Sigmoid colon (tissue), 7 donors: Measurements from ENCODE around the gene RPL36AL. TPM values are rescaled to one million over a fixed set of nuclear protein-coding genes. Genes with fewer than 3 reads are reported as not detected.

ENCODE experiments used
- DNase-seq: peaks from one replicate; pipeline ENCODE4 v3.0.0-alpha.2; 2019
- H3K27ac ChIP-seq, 4 donors: fragments of 200-600 bp; sonication (generic); one replicate each; pipeline ENCODE4 v1.5.1; 2016 to 2019; ENCODE audit warnings: mild to moderate bottlenecking in 1 of 4
- H3K27me3 ChIP-seq, 3 donors: fragments of 200-600 bp; sonication (generic); one replicate each; pipeline ENCODE4 v1.5.1; 2019; ENCODE audit warnings: mild to moderate bottlenecking in 1 of 3
- H3K36me3 ChIP-seq, 4 donors: fragments of 200-600 bp; sonication (generic); one replicate each; pipeline ENCODE4 v1.5.1; 2016 to 2019
- H3K4me1 ChIP-seq, 4 donors: fragments of 200-600 bp; sonication (generic); one replicate each; pipeline ENCODE4 v1.5.1; 2017 to 2019
- H3K4me3 ChIP-seq, 4 donors: fragments of 200-600 bp; sonication (generic); one replicate each; pipeline ENCODE4 v1.5.1; 2017 to 2019; ENCODE audit warnings: mild to moderate bottlenecking in 2 of 4, moderate library complexity in 1 of 4
- H3K9me3 ChIP-seq, 4 donors: fragments of 200-600 bp in 3 of 4; sonication (generic) in 3 of 4; one replicate each; pipeline versions ENCODE4 v1.5.1 to v1.6.1; 2013 to 2019
- EP300 ChIP-seq, 4 donors: sonication (generic); formaldehyde crosslinking; IDR thresholded peaks; one replicate each; pipeline ENCODE4 v1.6.1; 2017; ENCODE audit warnings: antibody characterized with exemption in 4 of 4
- POLR2A ChIP-seq, 2 donors: fragments of 450-650 bp; IDR thresholded peaks; one replicate each; pipeline ENCODE4 v1.6.1; 2016; ENCODE audit warnings: antibody characterized with exemption in 2 of 2, mild to moderate bottlenecking in 2 of 2, moderate library complexity in 2 of 2
- POLR2AphosphoS5 ChIP-seq, 4 donors: sonication (generic); formaldehyde crosslinking; IDR thresholded peaks; one replicate each; pipeline ENCODE4 v1.6.1; 2017; ENCODE audit warnings: antibody characterized with exemption in 4 of 4
- WGBS, 2 donors: extraction: QIAGEN DNeasy Blood & Tissue Kit; methylation state at CpG; one replicate each; pipeline ENCODE4 v1.1.7; 2013; 5-methylcytosine and 5-hydroxymethylcytosine counted together
- intact Hi-C: fragments of 100-400 bp; cut with DNase I; formaldehyde crosslinking; loops from one replicate; pipeline ENCODE4 v1.15.1; 2023
- polyA plus RNA-seq, 3 donors: library from polyadenylated mRNA; stranded (reverse); fragments of 200-250 nt; gene quantifications; one replicate each; pipeline ENCODE4 v1.2.3, GENCODE V29; 2013
- small RNA-seq, 3 donors: library from RNA; depleted of rRNA; stranded (forward); fragments of <200 nt; gene quantifications; one replicate each; pipeline ENCODE3, GENCODE V24; 2016
- total RNA-seq, 4 donors: library from RNA; depleted of rRNA; stranded (reverse); fragments of >200 nt; gene quantifications; one replicate each; pipeline ENCODE4 v1.1.0, GENCODE V29; 2016
- TF ChIP-seq, protein P1 (sequence below), 4 experiments: fragments of 450-650 bp in 3 of 4; fragments of 200-600 bp in 1 of 4; IDR thresholded peaks; one replicate each; pipeline ENCODE4 v1.5.1; 2016 to 2019; ENCODE audit warnings: antibody characterized with exemption in 4 of 4, mild to moderate bottlenecking in 3 of 4, moderate library complexity in 2 of 4
- donor health status: healthy with polysubstance abuse.
- donor health status: Bipolar disorder and iron deficiency.
- donor health status: healthy.

RPL36AL gene
- total and polyA plus RNA-seq, 7 donors = 183 to 799 (median 446) TPM

DNA sequence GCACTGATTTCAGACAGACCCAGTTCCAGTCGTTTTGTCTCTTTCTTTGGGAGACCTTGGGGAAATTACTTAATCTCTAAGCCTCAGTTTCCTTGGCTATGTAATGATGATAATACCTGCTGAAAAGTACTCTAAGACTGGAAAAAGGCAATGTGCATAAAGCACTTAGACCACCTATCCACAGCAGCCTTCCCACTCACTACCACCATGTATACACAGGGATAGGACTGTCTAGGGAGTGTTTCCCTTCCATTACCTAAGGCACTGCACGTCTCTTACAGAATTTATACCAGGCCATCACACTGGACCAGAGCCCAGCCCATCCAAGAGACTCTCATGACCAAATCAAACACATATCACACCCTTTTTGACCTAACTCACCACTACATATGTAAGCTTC lies 40.6 kb downstream of the RPL36AL start:
- TF ChIP-seq, protein P1, sequence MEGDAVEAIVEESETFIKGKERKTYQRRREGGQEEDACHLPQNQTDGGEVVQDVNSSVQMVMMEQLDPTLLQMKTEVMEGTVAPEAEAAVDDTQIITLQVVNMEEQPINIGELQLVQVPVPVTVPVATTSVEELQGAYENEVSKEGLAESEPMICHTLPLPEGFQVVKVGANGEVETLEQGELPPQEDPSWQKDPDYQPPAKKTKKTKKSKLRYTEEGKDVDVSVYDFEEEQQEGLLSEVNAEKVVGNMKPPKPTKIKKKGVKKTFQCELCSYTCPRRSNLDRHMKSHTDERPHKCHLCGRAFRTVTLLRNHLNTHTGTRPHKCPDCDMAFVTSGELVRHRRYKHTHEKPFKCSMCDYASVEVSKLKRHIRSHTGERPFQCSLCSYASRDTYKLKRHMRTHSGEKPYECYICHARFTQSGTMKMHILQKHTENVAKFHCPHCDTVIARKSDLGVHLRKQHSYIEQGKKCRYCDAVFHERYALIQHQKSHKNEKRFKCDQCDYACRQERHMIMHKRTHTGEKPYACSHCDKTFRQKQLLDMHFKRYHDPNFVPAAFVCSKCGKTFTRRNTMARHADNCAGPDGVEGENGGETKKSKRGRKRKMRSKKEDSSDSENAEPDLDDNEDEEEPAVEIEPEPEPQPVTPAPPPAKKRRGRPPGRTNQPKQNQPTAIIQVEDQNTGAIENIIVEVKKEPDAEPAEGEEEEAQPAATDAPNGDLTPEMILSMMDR (IDR thresholded peaks at IDR 0.05) = no peak
- no peak for TF ChIP-seq POLR2AphosphoS5 (IDR thresholded peaks at IDR 0.05)
- TF ChIP-seq EP300 (IDR thresholded peaks at IDR 0.05) = no peak
- no peak for TF ChIP-seq POLR2A (IDR thresholded peaks at IDR 0.05)

DNA sequence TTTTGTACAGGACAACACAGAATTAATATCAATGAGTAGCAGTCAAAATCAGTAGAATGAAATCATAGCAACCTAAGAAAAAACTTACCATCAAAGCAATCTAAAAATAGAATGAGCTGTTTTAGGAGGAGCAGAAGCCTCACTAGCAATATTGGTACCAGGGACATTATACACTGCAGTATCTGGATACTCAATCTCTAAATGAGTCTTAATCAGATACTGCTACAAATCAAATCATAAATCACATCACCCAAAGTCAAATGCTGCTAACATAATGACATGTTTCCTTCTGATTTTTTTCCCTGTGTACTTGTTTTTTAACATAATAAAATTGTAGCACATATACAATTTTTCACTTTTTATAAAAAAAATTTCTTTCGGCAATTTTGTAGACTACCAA lies 42.3 kb downstream of the RPL36AL start:
- DNase-seq = no peak
- Histone ChIP-seq H3K27ac (no peak overlapping the region), H3K27me3 (no peaks in the 10 kb centered on the region), H3K36me3 (peaks cover 0 to 42% (median 13%) of the 10 kb centered on the region in 4 donors), H3K9me3 (no peaks in the 10 kb centered on the region), H3K4me3 (no peak overlapping the region), H3K4me1 (peaks cover 0 to 14% (median 3%) of the 10 kb centered on the region in 4 donors)
- no peak for TF ChIP-seq EP300 (IDR thresholded peaks at IDR 0.05)
- no peak for TF ChIP-seq POLR2A (IDR thresholded peaks at IDR 0.05)
- no peak for TF ChIP-seq POLR2AphosphoS5 (IDR thresholded peaks at IDR 0.05)
- TF ChIP-seq, protein P1 (IDR thresholded peaks at IDR 0.05) = no peak
- intact Hi-C loops = no loop called here
- WGBS, 2 donors = 95 to 98% methylated on average over 1 of the region's 1 CpG

More for the DNA sequence above, 40.6 kb downstream of the RPL36AL start:
- H3K27ac ChIP-seq = no peak overlapping the region
- peaks cover 0 to 49% (median 19%) of the 10 kb centered on the region in 4 donors for H3K36me3 ChIP-seq
- no peak overlapping the region for H3K4me3 ChIP-seq
- H3K4me1 ChIP-seq = peaks cover 0 to 29% (median 15%) of the 10 kb centered on the region in 4 donors
- intact Hi-C loops = no loop called here
- whole genome bisulfite sequencing, 2 donors = 86 to 88% methylated on average over 2 of the region's 2 CpGs
- H3K9me3 ChIP-seq = no peaks in the 10 kb centered on the region
- no peak for DNase-seq
- no peaks in the 10 kb centered on the region for H3K27me3 ChIP-seq

DNA sequence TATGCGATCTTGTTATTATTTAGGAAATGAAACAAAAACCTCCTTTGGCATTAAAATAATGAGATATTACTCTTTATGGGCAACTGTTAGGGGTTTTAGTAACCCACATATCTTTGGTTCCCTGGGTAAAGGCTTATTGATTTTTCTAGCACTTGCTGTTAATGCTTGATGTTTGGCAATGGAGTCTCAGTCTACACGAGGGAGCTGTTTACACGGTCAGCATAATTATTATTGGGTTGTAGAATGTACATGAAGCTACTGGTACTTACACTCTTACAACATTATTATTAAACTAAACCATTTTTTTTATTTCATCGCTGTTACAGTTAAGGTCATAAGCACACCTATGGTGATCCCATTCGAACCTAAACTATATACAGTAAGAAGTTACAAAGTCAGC lies 46.4 kb downstream of the RPL36AL start:
- TF ChIP-seq, protein P1 (IDR thresholded peaks at IDR 0.05) = no peak
- no peak for TF ChIP-seq EP300 (IDR thresholded peaks at IDR 0.05)
- no peak for TF ChIP-seq POLR2A (IDR thresholded peaks at IDR 0.05)
- TF ChIP-seq POLR2AphosphoS5 (IDR thresholded peaks at IDR 0.05) = no peak
- DNase-seq = no peak
- Histone ChIP-seq H3K27ac (no peak overlapping the region), H3K27me3 (no peaks in the 10 kb centered on the region), H3K36me3 (peaks cover 0 to 29% (median 10%) of the 10 kb centered on the region in 4 donors), H3K4me1 (no peaks in the 10 kb centered on the region), H3K9me3 (no peaks in the 10 kb centered on the region), H3K4me3 (no peak overlapping the region)
- WGBS, 2 donors = 90 to 93% methylated on average over 5 of the region's 5 CpGs
- intact Hi-C loops = no loop called here

DNA sequence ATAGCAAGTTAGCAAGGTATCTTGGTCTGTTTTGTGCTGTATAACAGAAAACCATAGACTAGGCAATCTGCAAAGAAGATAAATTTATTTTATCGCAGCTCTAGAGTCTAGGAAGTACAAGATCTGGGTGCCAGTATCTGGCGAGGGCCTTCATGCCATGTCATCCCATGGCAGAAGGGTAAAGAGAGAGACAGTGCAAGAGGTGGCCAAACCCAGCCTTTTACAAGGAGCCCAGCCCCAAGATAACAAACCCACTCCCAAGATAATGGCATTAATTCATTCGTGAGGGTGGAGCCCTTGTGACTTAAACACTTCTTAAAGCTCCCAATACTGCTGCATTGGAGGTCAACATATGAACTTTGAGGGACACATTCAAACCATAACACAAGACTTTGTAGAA lies 51.1 kb downstream of the RPL36AL start:
- H3K9me3 ChIP-seq = no peaks in the 10 kb centered on the region
- no peak for TF ChIP-seq POLR2A (IDR thresholded peaks at IDR 0.05)
- TF ChIP-seq, protein P1 (IDR thresholded peaks at IDR 0.05) = no peak
- TF ChIP-seq EP300 (IDR thresholded peaks at IDR 0.05) = no peak
- TF ChIP-seq POLR2AphosphoS5 (IDR thresholded peaks at IDR 0.05) = no peak
- no peaks in the 10 kb centered on the region for H3K27me3 ChIP-seq
- WGBS, 2 donors = 85 to 89% methylated on average over 3 of the region's 3 CpGs
- no peak for DNase-seq
- peaks cover 0 to 5% (median 0%) of the 10 kb centered on the region in 4 donors for H3K36me3 ChIP-seq
- no peak overlapping the region for H3K27ac ChIP-seq
- H3K4me1 ChIP-seq = no peaks in the 10 kb centered on the region
- H3K4me3 ChIP-seq = no peak overlapping the region
- intact Hi-C loops = no loop called here

Small RNAs within 50 kb of the gene (small RNA-seq; reads per million reads assigned to genes)
- gene AL139099.3 = 0 reads per million in 3 donors
- 0 reads per million in 3 donors for gene AL139099.4
- gene RF00019 = 0 reads per million in 3 donors

Other genes starting within 250 kb of the RPL36AL start
- over 10,000 TPM in 2 of 4 donors, 1,000 to 10,000 TPM in 2; 3,416 to 22,215 (median 11,134) TPM for gene RPS29, start 34.2 kb downstream of the RPL36AL start, total RNA-seq
- gene RPS29, start 34.2 kb downstream of the RPL36AL start, polyA plus RNA-seq = 1,000 to 10,000 TPM; 2,343 to 9,810 (median 5,800) TPM
- 1 to 10 TPM; 6.8 to 9.7 (median 8.2) TPM for gene LRR1, start 21.7 kb downstream of the RPL36AL start, total RNA-seq
- 10 to 100 TPM; 19.2 to 21.3 (median 20.1) TPM for gene LRR1, start 21.7 kb downstream of the RPL36AL start, polyA plus RNA-seq
- 10 to 100 TPM; 17.7 to 18.8 (median 17.9) TPM for gene MGAT2, start 173 bp upstream of the RPL36AL start, total RNA-seq
- 10 to 100 TPM; 15.6 to 26.9 (median 20.3) TPM for gene MGAT2, start 173 bp upstream of the RPL36AL start, polyA plus RNA-seq
- 10 to 100 TPM in 2 of 4 donors, 1 to 10 TPM in 2; 3.3 to 12.7 (median 10.6) TPM for gene DNAAF2, start 14.6 kb upstream of the RPL36AL start, total RNA-seq
- gene DNAAF2, start 14.6 kb upstream of the RPL36AL start, polyA plus RNA-seq = 10 to 100 TPM in 1 of 3 donors, 1 to 10 TPM in 2; 6.3 to 10.9 (median 9.6) TPM
- 1 to 10 TPM in 3 of 4 donors, not detected in 1; 1.4 to 3.8 (median 2.0) TPM for gene POLE2, start 67.6 kb upstream of the RPL36AL start, total RNA-seq
- 1 to 10 TPM; 2.4 to 6.9 (median 5.5) TPM for gene POLE2, start 67.6 kb upstream of the RPL36AL start, polyA plus RNA-seq
- gene KLHDC1, start 72.5 kb upstream of the RPL36AL start, total RNA-seq = 10 to 100 TPM; 11.4 to 19.1 (median 13.6) TPM
- 1 to 10 TPM in 2 of 3 donors, under 1 TPM in 1; 0.46 to 1.2 (median 1.1) TPM for gene KLHDC1, start 72.5 kb upstream of the RPL36AL start, polyA plus RNA-seq
- gene KLHDC2, start 147.5 kb upstream of the RPL36AL start, total RNA-seq = 100 to 1,000 TPM in 2 of 4 donors, 10 to 100 TPM in 2; 80.9 to 111 (median 96.4) TPM
- 10 to 100 TPM; 37.4 to 65.5 (median 63.8) TPM for gene KLHDC2, start 147.5 kb upstream of the RPL36AL start, polyA plus RNA-seq
- gene NEMF, start 232.2 kb upstream of the RPL36AL start, total RNA-seq = 100 to 1,000 TPM in 1 of 4 donors, 10 to 100 TPM in 3; 73.7 to 121 (median 79.0) TPM
- 10 to 100 TPM; 18.0 to 25.0 (median 21.6) TPM for gene NEMF, start 232.2 kb upstream of the RPL36AL start, polyA plus RNA-seq